Measurements from ENCODE around the gene HOXB7.
A peak's percentile ranks its signal among the peaks of the same experiment; 100 is the strongest.

HOXB7 gene

GRCh38 chr17:48590607-48591161 lies 20.1 kb downstream of the HOXB7 start:
- Histone ChIP-seq H3K4me1 (ENCODE audit: control extremely low read depth in 1 of 4, control insufficient read depth in 4 of 4, insufficient read depth in 4 of 4, low read length in 3 of 4) (peaks cover 13 to 84% (median 66%) of the 10 kb centered on the region in 4 experiments), H3K36me3 (ENCODE audit: control insufficient read depth in 4 of 4, insufficient read depth in 4 of 4, low read length in 3 of 4) (peaks cover 0 to 3% (median 0%) of the 10 kb centered on the region in 4 experiments), H3K4me3 (ENCODE audit: control insufficient read depth in 1 of 7, extremely low read depth in 1 of 7, insufficient read depth in 4 of 7, low read depth in 2 of 7, low read length in 6 of 7) (peak overlapping the region in 6 of 7 experiments; percentile 11 to 97 (median 86)), H3K27ac (ENCODE audit: insufficient read depth in 1 of 2, low read depth in 1 of 2, low read length in 2 of 2, poor library complexity in 1 of 2, severe bottlenecking in 2 of 2) (peak overlapping the region; percentile 80 to 87), H3K27me3 (replicated peaks in 2 of 5; ENCODE audit: control insufficient read depth in 4 of 5, insufficient read depth in 5 of 5, low read length in 4 of 5) (peaks cover 0 to 14% (median 0%) of the 10 kb centered on the region in 5 experiments), H3K9me3 (ENCODE audit: control extremely low read depth in 1 of 5, control insufficient read depth in 4 of 5, insufficient read depth in 2 of 5, low read depth in 1 of 5, low read length in 4 of 5) (no peaks in the 10 kb centered on the region)
- DNase-seq: no peak
- ChIA-PET CTCF (interaction anchor here (0.8 to 4.2 kb wide), 7 partner anchors 36 to 436 kb away, joined by 3 to 22 read pairs (median 3); no protein-coding TSS in a partner anchor), POLR2A (interaction anchor here (0.6 to 0.8 kb wide), 2 partner anchors 10 to 202 kb away, joined by 3 read pairs; no protein-coding TSS in a partner anchor)

- peak within 1 kb of the TSS; percentile 45 to 97 (median 82) for H3K4me3 ChIP-seq (ENCODE audit: control insufficient read depth in 1 of 7, extremely low read depth in 1 of 7, insufficient read depth in 4 of 7, low read depth in 2 of 7, low read length in 6 of 7)
- ChIA-PET POLR2A (interaction anchor here (0.5 to 0.8 kb wide), 2 partner anchors 10 to 1522 kb away, joined by 3 to 4 read pairs; no protein-coding TSS in a partner anchor), CTCF (interaction anchor here (1.0 to 4.2 kb wide), 9 partner anchors 14 to 435 kb away, joined by 3 to 22 read pairs (median 4); no protein-coding TSS in a partner anchor)
Observed at GRCh38 chr17:48589831-48590606, 20.8 kb downstream of the HOXB7 start, which contains the start of gene HOXB3. TSS of gene HOXB3 (minus strand) at chr17:48590241. CDS start at chr17:48552474, 37,767 bp downstream.

GRCh38 chr17:48589060-48589830 lies 21.6 kb downstream of the HOXB7 start:
- POLR2A ChIA-PET: interaction anchor here (1.0 kb wide), 1 partner anchor 106 kb away, joined by 4 read pairs; no protein-coding TSS in a partner anchor

More at GRCh38 chr17:48589831-48590606, 20.8 kb downstream of the HOXB7 start, which contains the start of gene HOXB3:
- DNase-seq: peak in 2 of 3 donors; percentile 62 to 71
- Histone ChIP-seq H3K4me1 (ENCODE audit: control extremely low read depth in 1 of 4, control insufficient read depth in 4 of 4, insufficient read depth in 4 of 4, low read length in 3 of 4) (peaks cover 13 to 85% (median 69%) of the 10 kb centered on the region in 4 experiments), H3K27ac (ENCODE audit: insufficient read depth in 1 of 2, low read depth in 1 of 2, low read length in 2 of 2, poor library complexity in 1 of 2, severe bottlenecking in 2 of 2) (peak within 1 kb of the TSS; percentile 80 to 87), H3K27me3 (replicated peaks in 2 of 5; ENCODE audit: control insufficient read depth in 4 of 5, insufficient read depth in 5 of 5, low read length in 4 of 5) (peaks cover 0 to 14% (median 0%) of the 10 kb centered on the region in 5 experiments), H3K36me3 (ENCODE audit: control insufficient read depth in 4 of 4, insufficient read depth in 4 of 4, low read length in 3 of 4) (no peaks in the 10 kb centered on the region), H3K9me3 (ENCODE audit: control extremely low read depth in 1 of 5, control insufficient read depth in 4 of 5, insufficient read depth in 2 of 5, low read depth in 1 of 5, low read length in 4 of 5) (no peaks in the 10 kb centered on the region)
- 2% methylated on average over 16 of the region's 23 CpGs for WGBS (ENCODE audit: insufficient coverage)

GRCh38 chr17:48588528-48588927 lies 22.3 kb downstream of the HOXB7 start:
- Histone ChIP-seq H3K36me3 (ENCODE audit: control insufficient read depth in 4 of 4, insufficient read depth in 4 of 4, low read length in 3 of 4) (no peaks in the 10 kb centered on the region), H3K27ac (ENCODE audit: insufficient read depth in 1 of 2, low read depth in 1 of 2, low read length in 2 of 2, poor library complexity in 1 of 2, severe bottlenecking in 2 of 2) (peak overlapping the region; percentile 80 to 87), H3K9me3 (ENCODE audit: control extremely low read depth in 1 of 5, control insufficient read depth in 4 of 5, insufficient read depth in 2 of 5, low read depth in 1 of 5, low read length in 4 of 5) (no peaks in the 10 kb centered on the region), H3K4me1 (ENCODE audit: control extremely low read depth in 1 of 4, control insufficient read depth in 4 of 4, insufficient read depth in 4 of 4, low read length in 3 of 4) (peaks cover 13 to 89% (median 71%) of the 10 kb centered on the region in 4 experiments), H3K27me3 (replicated peaks in 2 of 5; ENCODE audit: control insufficient read depth in 4 of 5, insufficient read depth in 5 of 5, low read length in 4 of 5) (peaks cover 0 to 11% (median 0%) of the 10 kb centered on the region in 5 experiments), H3K4me3 (ENCODE audit: control insufficient read depth in 1 of 7, extremely low read depth in 1 of 7, insufficient read depth in 4 of 7, low read depth in 2 of 7, low read length in 6 of 7) (peak overlapping the region in 6 of 7 experiments; percentile 53 to 97 (median 86))
- no peak for DNase-seq
- CTCF ChIA-PET: interaction anchor here (0.8 to 2.1 kb wide), 26 partner anchors 12 to 284 kb away, joined by 3 to 11 read pairs (median 4); partner anchors contain the start of gene HOXB8
- WGBS (ENCODE audit: insufficient coverage): 14% methylated on average over 1 of the region's 2 CpGs
- POLR2A ChIA-PET: interaction anchor here (0.5 to 1.6 kb wide), 5 partner anchors 8 to 248 kb away, joined by 3 to 7 read pairs (median 4); no protein-coding TSS in a partner anchor

More at GRCh38 chr17:48589060-48589830, 21.6 kb downstream of the HOXB7 start:
- CTCF ChIA-PET: interaction anchor here (0.8 to 2.1 kb wide), 15 partner anchors 13 to 284 kb away, joined by 3 to 11 read pairs (median 4); no protein-coding TSS in a partner anchor
- no peaks in the 10 kb centered on the region for H3K36me3 ChIP-seq (ENCODE audit: control insufficient read depth in 4 of 4, insufficient read depth in 4 of 4, low read length in 3 of 4)
- peaks cover 13 to 86% (median 72%) of the 10 kb centered on the region in 4 experiments for H3K4me1 ChIP-seq (ENCODE audit: control extremely low read depth in 1 of 4, control insufficient read depth in 4 of 4, insufficient read depth in 4 of 4, low read length in 3 of 4)
- peaks cover 0 to 14% (median 0%) of the 10 kb centered on the region in 5 experiments for H3K27me3 ChIP-seq (replicated peaks in 2 of 5; ENCODE audit: control insufficient read depth in 4 of 5, insufficient read depth in 5 of 5, low read length in 4 of 5)
- peak in 1 of 3 donors; percentile 38 for DNase-seq
- peak overlapping the region; percentile 45 to 97 (median 82) for H3K4me3 ChIP-seq (ENCODE audit: control insufficient read depth in 1 of 7, extremely low read depth in 1 of 7, insufficient read depth in 4 of 7, low read depth in 2 of 7, low read length in 6 of 7)
- no peaks in the 10 kb centered on the region for H3K9me3 ChIP-seq (ENCODE audit: control extremely low read depth in 1 of 5, control insufficient read depth in 4 of 5, insufficient read depth in 2 of 5, low read depth in 1 of 5, low read length in 4 of 5)
- 6% methylated on average over 6 of the region's 10 CpGs for WGBS (ENCODE audit: insufficient coverage)
- H3K27ac ChIP-seq (ENCODE audit: insufficient read depth in 1 of 2, low read depth in 1 of 2, low read length in 2 of 2, poor library complexity in 1 of 2, severe bottlenecking in 2 of 2): peak overlapping the region; percentile 80 to 87

GRCh38 chr17:48588074-48588415 lies 22.8 kb downstream of the HOXB7 start:
- H3K4me3 ChIP-seq (ENCODE audit: control insufficient read depth in 1 of 7, extremely low read depth in 1 of 7, insufficient read depth in 4 of 7, low read depth in 2 of 7, low read length in 6 of 7): peak overlapping the region in 6 of 7 experiments; percentile 53 to 97 (median 86)
- no peaks in the 10 kb centered on the region for H3K9me3 ChIP-seq (ENCODE audit: control extremely low read depth in 1 of 5, control insufficient read depth in 4 of 5, insufficient read depth in 2 of 5, low read depth in 1 of 5, low read length in 4 of 5)
- 23% methylated on average over 2 of the region's 2 CpGs for WGBS (ENCODE audit: insufficient coverage)
- CTCF ChIA-PET: interaction anchor here (0.8 to 2.1 kb wide), 26 partner anchors 8 to 283 kb away, joined by 3 to 11 read pairs (median 4); partner anchors contain the start of gene HOXB8
- H3K4me1 ChIP-seq (ENCODE audit: control extremely low read depth in 1 of 4, control insufficient read depth in 4 of 4, insufficient read depth in 4 of 4, low read length in 3 of 4): peaks cover 13 to 91% (median 71%) of the 10 kb centered on the region in 4 experiments
- H3K36me3 ChIP-seq (ENCODE audit: control insufficient read depth in 4 of 4, insufficient read depth in 4 of 4, low read length in 3 of 4): no peaks in the 10 kb centered on the region
- POLR2A ChIA-PET: interaction anchor here (0.5 to 1.6 kb wide), 9 partner anchors 9 to 499 kb away, joined by 3 to 7 read pairs (median 4); no protein-coding TSS in a partner anchor
- no peak for DNase-seq
- peaks cover 0 to 11% (median 0%) of the 10 kb centered on the region in 5 experiments for H3K27me3 ChIP-seq (replicated peaks in 2 of 5; ENCODE audit: control insufficient read depth in 4 of 5, insufficient read depth in 5 of 5, low read length in 4 of 5)
- peak overlapping the region; percentile 80 to 87 for H3K27ac ChIP-seq (ENCODE audit: insufficient read depth in 1 of 2, low read depth in 1 of 2, low read length in 2 of 2, poor library complexity in 1 of 2, severe bottlenecking in 2 of 2)
